NCI-H2196 treated with DMSO at 0.1 percent for 48 hours (cell line): ENCODE results near the gene C11orf52.

Source experiments
- DNase-seq: peaks from one replicate; lab custom pipeline; 2025; ENCODE audit not compliant: unreplicated experiment; lab: John Stamatoyannopoulos, UW

The C11orf52 gene

GRCh38 chr11:111974446-111974845, 55.7 kb downstream of the C11orf52 start:
- no peak for DNase-seq

DNA sequence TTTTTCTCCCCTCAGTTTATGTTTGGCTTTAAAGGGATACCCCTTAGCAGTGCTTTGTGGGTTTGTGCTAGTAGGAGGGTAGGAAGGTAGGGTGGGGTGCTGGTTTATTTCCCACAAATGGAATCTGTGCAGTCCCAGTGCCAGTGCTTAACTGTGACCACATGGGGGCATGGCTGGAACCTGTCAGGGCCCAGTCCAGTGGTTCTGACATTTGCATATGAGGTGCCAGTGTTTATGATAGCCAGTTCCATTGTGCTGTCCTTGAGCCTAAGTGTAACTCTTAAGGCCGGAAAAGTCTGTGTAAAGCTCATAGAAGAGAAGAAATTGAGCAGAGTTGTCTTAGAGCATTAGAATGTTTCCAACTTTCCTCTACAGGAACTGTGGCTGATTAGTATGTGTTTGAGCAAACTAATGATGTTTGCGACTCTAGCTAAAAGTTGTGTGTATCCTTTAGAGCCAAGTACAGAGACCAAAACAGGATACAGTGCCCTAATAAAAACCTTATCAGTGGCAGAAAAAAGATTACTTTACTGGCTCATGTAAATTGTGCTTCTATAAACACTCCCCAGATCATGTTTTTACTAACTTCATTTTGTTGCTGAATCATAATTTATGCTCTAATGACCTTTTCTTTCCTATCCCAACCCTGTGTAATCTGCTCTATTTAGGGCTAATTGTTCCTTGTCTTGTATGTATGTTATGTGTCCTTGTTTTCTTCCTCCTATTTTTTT, 56.5 kb downstream of the C11orf52 start:
- DNase-seq: no peak

- DNase-seq: no peak
Measured at GRCh38 chr11:111976119-111976766, 57.5 kb downstream of the C11orf52 start.
